K562 (cell line): ENCODE data around the gene PAQR8. TPM values are rescaled to one million over a fixed set of nuclear protein-coding genes. Genes with fewer than 3 reads are reported as not detected.

ENCODE experiments used
- ARID3A ChIP-seq: IDR thresholded peaks from 2 replicates; pipeline ENCODE4 v1.6.1; 2012; ENCODE audit warnings: low read depth, low read length, improper control_type of control experiment, borderline replicate concordance
- ATF2 ChIP-seq: sonication (generic); formaldehyde crosslinking; IDR thresholded peaks from 2 replicates; pipeline ENCODE4 v1.8.1; 2022; ENCODE audit warnings: missing genetic modification reagents
- CBFA2T3 ChIP-seq: fragments of 450-650 bp; IDR thresholded peaks from 2 replicates; pipeline ENCODE4 v1.6.1; 2017
- CREB3L1 ChIP-seq: fragments of 450-650 bp; IDR thresholded peaks from 2 replicates; pipeline ENCODE4 v1.6.1; 2014; ENCODE audit warnings: low read depth, mild to moderate bottlenecking, moderate library complexity, borderline replicate concordance
- FOXA1 ChIP-seq: fragments of 450-650 bp; IDR thresholded peaks from 2 replicates; pipeline ENCODE4 v1.6.1; 2016; ENCODE audit warnings: mild to moderate bottlenecking, borderline replicate concordance
- KLF1 ChIP-seq: fragments of 450-650 bp; IDR thresholded peaks from 2 replicates; pipeline ENCODE4 v1.6.1; 2016; ENCODE audit warnings: missing genetic modification characterization, missing compliant biosample characterization
- L3MBTL2 ChIP-seq: fragments of 450-650 bp; IDR thresholded peaks from 2 replicates; pipeline ENCODE4 v1.6.1; 2016; ENCODE audit warnings: mild to moderate bottlenecking, moderate library complexity
- MNT ChIP-seq, 2 experiments: fragments of 450-650 bp; conservative IDR thresholded peaks; 2 replicates each; pipeline ENCODE4 v1.6.1; 2017; ENCODE audit warnings: mild to moderate bottlenecking in 2 of 2, moderate library complexity in 2 of 2
- RAD51 ChIP-seq: fragments of 450-650 bp; IDR thresholded peaks from 2 replicates; pipeline ENCODE4 v1.7.1; 2016; ENCODE audit warnings: low read depth, mild to moderate bottlenecking, borderline replicate concordance
- SMARCA4 ChIP-seq: fragments of 450-650 bp; IDR thresholded peaks from 2 replicates; pipeline ENCODE4 v1.6.1; 2016
- SMARCE1 ChIP-seq: fragments of 450-650 bp; IDR thresholded peaks from 2 replicates; pipeline ENCODE4 v1.7.1; 2016; ENCODE audit warnings: mild to moderate bottlenecking
- TAF1 ChIP-seq: IDR thresholded peaks from 2 replicates; pipeline ENCODE4 v1.6.1; 2011; ENCODE audit warnings: mild to moderate bottlenecking, low read length, moderate library complexity; ENCODE audit not compliant: insufficient read depth, control insufficient read depth, severe bottlenecking; ENCODE audit errors: extremely low read depth
- TCF7L2 ChIP-seq: fragments of 150-350 bp; IDR thresholded peaks from 2 replicates; pipeline ENCODE4 v1.6.1; 2016; ENCODE audit warnings: low read depth, mild to moderate bottlenecking, low read length, moderate library complexity
- THRB ChIP-seq: fragments of 450-650 bp; formaldehyde crosslinking; conservative IDR thresholded peaks from 2 replicates; pipeline ENCODE4 v1.4.0; 2022; ENCODE audit warnings: mild to moderate bottlenecking, missing genetic modification characterization
- XRCC3 ChIP-seq: fragments of 450-650 bp; IDR thresholded peaks from 2 replicates; pipeline ENCODE4 v1.6.1; 2017; ENCODE audit warnings: mild to moderate bottlenecking, moderate library complexity
- ZBTB2 ChIP-seq: fragments of 450-650 bp; IDR thresholded peaks from 2 replicates; pipeline ENCODE4 v1.6.1; 2016; ENCODE audit warnings: antibody characterized with exemption
- ZNF134 ChIP-seq: fragments of 250-450 bp; sonication (Bioruptor Pico); conservative IDR thresholded peaks from 2 replicates; pipeline ENCODE4 v1.4.0; 2020
- ZNF175 ChIP-seq: fragments of 200-800 bp; sonication (Bioruptor generic); IDR thresholded peaks from 2 replicates; pipeline ENCODE4 v1.6.1; 2016; ENCODE audit warnings: low read depth, mild to moderate bottlenecking, missing genetic modification characterization, missing compliant biosample characterization
- ZNF239 ChIP-seq: fragments of 250-450 bp; sonication (Bioruptor Pico); IDR thresholded peaks from 2 replicates; pipeline ENCODE4 v1.4.0; 2020; ENCODE audit warnings: mild to moderate bottlenecking
- ZNF274 ChIP-seq: IDR thresholded peaks from 2 replicates; pipeline ENCODE4 v1.6.1; 2011; ENCODE audit warnings: low read depth, mild to moderate bottlenecking, low read length, moderate library complexity, borderline replicate concordance
- polyA plus RNA-seq, 8 experiments: library from polyadenylated mRNA; depleted of rRNA in 4 of 8; stranded (reverse) in 5 of 8; unstranded in 3 of 8; fragments of >200 nt; fragmentation: Nextera tagmentation in 2 of 8; fragmentation: Illumina TruSeq in 1 of 8; extraction: Ambion mirVana in 2 of 8; extraction: Trizol in 1 of 8; gene quantifications; 2 replicates each; pipeline versions ENCODE4 v1.2.1 to v1.2.3, GENCODE V29; 2011 to 2014; ENCODE audit warnings: inconsistent platforms in 1 of 8, missing spikeins in 1 of 8
- total RNA-seq, 7 experiments: library from RNA; depleted of rRNA in 6 of 7; stranded (reverse); fragments of >200 nt in 6 of 7; fragmentation: Illumina TruSeq in 2 of 7; extraction: Trizol in 2 of 7; gene quantifications; 2 replicates each; pipeline versions ENCODE4 v1.2.1 to v1.2.3, GENCODE V29; 2011 to 2021; ENCODE audit warnings: low replicate concordance in 1 of 7

PAQR8 gene
- total and polyA plus RNA-seq, 9 of the 15 experiments (the other 6 are each of a cell fraction or from before 2014, with no cell fraction given), result 1.4 to 10.2 (median 3.5) TPM

GRCh38 chr6:52390361-52390727, 28.4 kb downstream of the PAQR8 start (continued):
- TF ChIP-seq L3MBTL2, result 0 out of 2 replicates have a peak, but pooled peaks have one; percentile 11
- no peak for TF ChIP-seq XRCC3
- no peak for TF ChIP-seq TCF7L2
- TF ChIP-seq ZNF274, result no peak
- TF ChIP-seq ARID3A, result 0 out of 2 replicates have a peak, but pooled peaks have one; percentile 39
- TF ChIP-seq MNT (conservative IDR thresholded peaks at IDR 0.05), result peak in 1 of 2 experiments; percentile 58; a peak in 1 of 4 replicates
- no peak for TF ChIP-seq CREB3L1
- no peak for TF ChIP-seq FOXA1
- TF ChIP-seq THRB (CRISPR knock-in tag), result no peak
- 0 out of 2 replicates have a peak, but pooled peaks have one; percentile 33 for TF ChIP-seq ZBTB2
- no peak for TF ChIP-seq KLF1 (tag)
- peak; percentile 74 for TF ChIP-seq SMARCA4
- no peak for TF ChIP-seq TAF1
- no peak for TF ChIP-seq ZNF239 (CRISPR knock-in tag)
- TF ChIP-seq ZNF175, result no peak
- no peak for TF ChIP-seq ATF2 (CRISPR knock-in tag)
- 0 out of 2 replicates have a peak, but pooled peaks have one; percentile 20 for TF ChIP-seq RAD51
- no peak for TF ChIP-seq ZNF134 (CRISPR knock-in tag)
- peak; percentile 84 for TF ChIP-seq SMARCE1
- TF ChIP-seq CBFA2T3, result peak; percentile 44; the same call in 1 of the 2 replicates
